NB4 (cell line): Measurements from ENCODE around the gene ROBO2.

Experiments used
- MYC ChIP-seq: IDR thresholded peaks from 2 replicates; pipeline ENCODE4 v1.6.1; 2011; ENCODE audit warnings: low read depth, low read length
- TF ChIP-seq, protein P1 (sequence below): IDR thresholded peaks from one replicate; pipeline ENCODE4 v1.5.1; 2012; ENCODE audit warnings: low read depth, low read length

DNA sequence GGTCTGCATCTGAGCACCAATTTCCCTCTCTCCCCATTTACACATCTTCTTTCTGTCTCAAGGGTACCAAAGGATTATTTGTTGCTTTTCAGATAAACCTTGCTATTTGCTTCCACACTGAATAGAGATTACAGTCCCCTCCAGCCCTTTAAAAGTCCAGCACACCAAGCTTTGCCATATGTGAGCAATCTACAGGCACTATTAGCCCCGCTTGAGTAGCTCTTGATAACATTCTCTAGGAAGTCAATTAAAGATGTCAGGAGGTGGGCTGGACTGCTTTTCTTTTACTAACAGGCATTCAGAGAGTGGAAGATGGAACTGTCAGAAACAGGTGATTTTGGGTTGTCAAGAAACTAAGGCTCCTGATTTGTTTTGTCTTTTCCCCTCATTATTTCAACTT lies 417.0 kb downstream of the ROBO2 start:
- TF ChIP-seq MYC = no peak
- TF ChIP-seq, protein P1, sequence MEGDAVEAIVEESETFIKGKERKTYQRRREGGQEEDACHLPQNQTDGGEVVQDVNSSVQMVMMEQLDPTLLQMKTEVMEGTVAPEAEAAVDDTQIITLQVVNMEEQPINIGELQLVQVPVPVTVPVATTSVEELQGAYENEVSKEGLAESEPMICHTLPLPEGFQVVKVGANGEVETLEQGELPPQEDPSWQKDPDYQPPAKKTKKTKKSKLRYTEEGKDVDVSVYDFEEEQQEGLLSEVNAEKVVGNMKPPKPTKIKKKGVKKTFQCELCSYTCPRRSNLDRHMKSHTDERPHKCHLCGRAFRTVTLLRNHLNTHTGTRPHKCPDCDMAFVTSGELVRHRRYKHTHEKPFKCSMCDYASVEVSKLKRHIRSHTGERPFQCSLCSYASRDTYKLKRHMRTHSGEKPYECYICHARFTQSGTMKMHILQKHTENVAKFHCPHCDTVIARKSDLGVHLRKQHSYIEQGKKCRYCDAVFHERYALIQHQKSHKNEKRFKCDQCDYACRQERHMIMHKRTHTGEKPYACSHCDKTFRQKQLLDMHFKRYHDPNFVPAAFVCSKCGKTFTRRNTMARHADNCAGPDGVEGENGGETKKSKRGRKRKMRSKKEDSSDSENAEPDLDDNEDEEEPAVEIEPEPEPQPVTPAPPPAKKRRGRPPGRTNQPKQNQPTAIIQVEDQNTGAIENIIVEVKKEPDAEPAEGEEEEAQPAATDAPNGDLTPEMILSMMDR = no peak
